H1 (cell line): ENCODE data around the gene CERS1. TPM values are rescaled to one million over a fixed set of nuclear protein-coding genes. Genes with fewer than 3 reads are reported as not detected.

Experiments
- CTCF ChIP-seq, 3 experiments: IDR thresholded peaks; 1 replicate in 2 of 3; 2 replicates in 1 of 3; pipeline versions ENCODE4 v1.5.1 to v1.6.1; 2011; ENCODE audit warnings: low read length in 3 of 3, mild to moderate bottlenecking in 3 of 3, inconsistent platforms in 2 of 3, low read depth in 1 of 3, moderate library complexity in 1 of 3; ENCODE audit not compliant: insufficient read depth in 1 of 3; ENCODE audit errors: control extremely low read depth in 1 of 3
- MAFK ChIP-seq: IDR thresholded peaks from 2 replicates; pipeline ENCODE4 v1.6.1; 2012; ENCODE audit warnings: low read depth, mild to moderate bottlenecking, improper control_type of control experiment, low read length
- POLR2A ChIP-seq, 2 experiments: IDR thresholded peaks; 1 replicate in 1 of 2; 2 replicates in 1 of 2; pipeline ENCODE4 v1.6.1; 2011; ENCODE audit warnings: low read depth in 2 of 2, low read length in 2 of 2, mild to moderate bottlenecking in 2 of 2; ENCODE audit errors: control extremely low read depth in 1 of 2
- polyA plus RNA-seq, 7 experiments: library from polyadenylated mRNA; depleted of rRNA in 3 of 7; stranded (reverse) in 5 of 7; unstranded in 2 of 7; fragments of >200 nt in 5 of 7; fragments of 200-250 nt in 2 of 7; gene quantifications; 1 replicate in 5 of 7; 2 replicates in 1 of 7; 4 replicates in 1 of 7; pipeline versions ENCODE4 v1.2.1 to v1.2.3, GENCODE V29; 2011 to 2013; ENCODE audit warnings: missing spikeins in 2 of 7, mixed read lengths in 2 of 7
- total RNA-seq: library from RNA; stranded (reverse); fragmentation: NEBNext Ultra II Directional; extraction: Animal tissue kit (Norgen Biotek cat#: 25700); gene quantifications from 2 replicates; pipeline ENCODE4 v1.2.1, GENCODE V29; 2021

The CERS1 gene
- total and polyA plus RNA-seq, 2 of the 8 experiments (the other 6 are each of a cell fraction or from before 2014, with no cell fraction given), result 18.6 to 51.0 TPM

GRCh38 chr19:18939163-18939562 lies 43.2 kb upstream of the CERS1 start (continued):
- TF ChIP-seq CTCF (IDR thresholded peaks at IDR 0.05; ENCODE audit: control extremely low read depth in 1 of 3, insufficient read depth in 1 of 3, low read depth in 1 of 3, low read length in 3 of 3) (no peak), POLR2A (IDR thresholded peaks at IDR 0.05; ENCODE audit: control extremely low read depth in 1 of 2, low read depth in 2 of 2, low read length in 2 of 2) (no peak), MAFK (no peak)
